ENCODE measurements around the gene DZANK1.
"Not testable (repeated sequence)": the region's sequence is repeated elsewhere in the genome, so short reads cannot be mapped to it uniquely, and the experiment has no call there.

DZANK1 gene

GRCh38 chr20:18400460-18400859, 66.4 kb downstream of the DZANK1 start:
- no peak for TF ChIP-seq SUZ12 (IDR thresholded peaks at IDR 0.05; ENCODE audit: extremely low read depth, insufficient read depth, insufficient read length)
- Histone ChIP-seq H3K4me3 (ENCODE audit: insufficient read length, low read depth) (no peak overlapping the region), H3K4me1 (ENCODE audit: insufficient read depth, insufficient read length) (no peaks in the 10 kb centered on the region), H3K36me3 (ENCODE audit: insufficient read depth, insufficient read length, low read length) (peaks cover 3% of the 10 kb centered on the region), H3K9ac (ENCODE audit: insufficient read length, low read depth) (no peak overlapping the region), H3K9me3 (ENCODE audit: insufficient read depth, low read length) (peaks cover 18% of the 10 kb centered on the region; the same call in 1 of the 2 replicates), H3K27me3 (ENCODE audit: insufficient read depth, insufficient read length) (no peaks in the 10 kb centered on the region)
- DNase-seq (ENCODE audit: low read depth, low spot score), result no peak

GRCh38 chr20:18398713-18399112, 68.1 kb downstream of the DZANK1 start:
- not testable (repeated sequence) for H3K4me3 ChIP-seq (ENCODE audit: insufficient read length, low read depth); DNase-seq (ENCODE audit: low read depth, low spot score); H3K36me3 ChIP-seq (ENCODE audit: insufficient read depth, insufficient read length, low read length); H3K9ac ChIP-seq (ENCODE audit: insufficient read length, low read depth); H3K27me3 ChIP-seq (ENCODE audit: insufficient read depth, insufficient read length); H3K4me1 ChIP-seq (ENCODE audit: insufficient read depth, insufficient read length)
- peaks cover 18% of the 10 kb centered on the region; the same call in 1 of the 2 replicates for H3K9me3 ChIP-seq (ENCODE audit: insufficient read depth, low read length)

- Histone ChIP-seq H3K36me3 (ENCODE audit: insufficient read depth, insufficient read length, low read length) (peaks cover 3% of the 10 kb centered on the region), H3K9ac (ENCODE audit: insufficient read length, low read depth) (no peak overlapping the region), H3K9me3 (ENCODE audit: insufficient read depth, low read length) (peaks cover 9% of the 10 kb centered on the region; the same call in 1 of the 2 replicates), H3K4me3 (ENCODE audit: insufficient read length, low read depth) (no peak overlapping the region), H3K4me1 (ENCODE audit: insufficient read depth, insufficient read length) (no peaks in the 10 kb centered on the region), H3K27me3 (ENCODE audit: insufficient read depth, insufficient read length) (no peaks in the 10 kb centered on the region)
- DNase-seq (ENCODE audit: low read depth, low spot score), result no peak
- TF ChIP-seq ZNF274 (IDR thresholded peaks at IDR 0.05; ENCODE audit: low read depth, low read length) (no peak), YY1 (IDR thresholded peaks at IDR 0.05; ENCODE audit: insufficient read depth, insufficient read length) (no peak), SUZ12 (IDR thresholded peaks at IDR 0.05; ENCODE audit: extremely low read depth, insufficient read depth, insufficient read length) (no peak)
Measured at GRCh38 chr20:18397030-18397429, 69.8 kb downstream of the DZANK1 start.

GRCh38 chr20:18395544-18395943, 71.3 kb downstream of the DZANK1 start:
- H3K9ac ChIP-seq (ENCODE audit: insufficient read length, low read depth), result no peak overlapping the region
- no peaks in the 10 kb centered on the region for H3K27me3 ChIP-seq (ENCODE audit: insufficient read depth, insufficient read length)
- peaks cover 3% of the 10 kb centered on the region for H3K36me3 ChIP-seq (ENCODE audit: insufficient read depth, insufficient read length, low read length)
- no peak overlapping the region for H3K4me3 ChIP-seq (ENCODE audit: insufficient read length, low read depth)
- no peaks in the 10 kb centered on the region for H3K4me1 ChIP-seq (ENCODE audit: insufficient read depth, insufficient read length)
- H3K9me3 ChIP-seq (ENCODE audit: insufficient read depth, low read length), result no peaks in the 10 kb centered on the region
- DNase-seq (ENCODE audit: low read depth, low spot score), result no peak
- TF ChIP-seq ZNF274 (IDR thresholded peaks at IDR 0.05; ENCODE audit: low read depth, low read length), result no peak

DNA sequence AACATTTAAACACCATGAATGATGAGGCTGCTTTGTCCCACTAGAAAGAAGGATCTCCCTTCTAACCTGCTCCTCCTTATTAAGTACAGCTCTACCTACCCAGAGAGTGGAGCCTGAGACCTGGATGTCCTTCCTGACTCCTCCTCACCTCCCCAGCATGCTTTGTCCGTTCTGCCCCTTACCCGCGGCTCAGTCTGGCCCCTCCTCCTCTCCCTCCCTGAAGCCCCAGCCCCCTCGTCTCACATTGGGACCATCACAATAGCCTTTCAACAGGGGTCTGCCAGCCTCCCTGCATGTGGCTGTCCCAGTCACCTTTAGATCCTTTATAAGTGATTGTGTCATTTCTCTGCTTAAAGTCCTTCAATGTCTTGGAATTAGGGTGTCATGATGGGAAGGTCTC, 72.5 kb downstream of the DZANK1 start:
- H3K36me3 ChIP-seq (ENCODE audit: insufficient read depth, insufficient read length, low read length), result peaks cover 5% of the 10 kb centered on the region
- no peak for TF ChIP-seq YY1 (IDR thresholded peaks at IDR 0.05; ENCODE audit: insufficient read depth, insufficient read length)
- TF ChIP-seq ZNF274 (IDR thresholded peaks at IDR 0.05; ENCODE audit: low read depth, low read length), result no peak
- no peak for TF ChIP-seq SUZ12 (IDR thresholded peaks at IDR 0.05; ENCODE audit: extremely low read depth, insufficient read depth, insufficient read length)
- no peaks in the 10 kb centered on the region for H3K27me3 ChIP-seq (ENCODE audit: insufficient read depth, insufficient read length)
- no peak for DNase-seq (ENCODE audit: low read depth, low spot score)
- no peaks in the 10 kb centered on the region for H3K9me3 ChIP-seq (ENCODE audit: insufficient read depth, low read length)
- no peaks in the 10 kb centered on the region for H3K4me1 ChIP-seq (ENCODE audit: insufficient read depth, insufficient read length)
- no peak overlapping the region for H3K4me3 ChIP-seq (ENCODE audit: insufficient read length, low read depth)
- no peak overlapping the region for H3K9ac ChIP-seq (ENCODE audit: insufficient read length, low read depth)

GRCh38 chr20:18391686-18392085, 75.1 kb downstream of the DZANK1 start:
- TF ChIP-seq SUZ12 (IDR thresholded peaks at IDR 0.05; ENCODE audit: extremely low read depth, insufficient read depth, insufficient read length) (no peak), ZNF274 (IDR thresholded peaks at IDR 0.05; ENCODE audit: low read depth, low read length) (no peak), YY1 (IDR thresholded peaks at IDR 0.05; ENCODE audit: insufficient read depth, insufficient read length) (no peak)
- peaks cover 3% of the 10 kb centered on the region for H3K36me3 ChIP-seq (ENCODE audit: insufficient read depth, insufficient read length, low read length)
- H3K27me3 ChIP-seq (ENCODE audit: insufficient read depth, insufficient read length), result no peaks in the 10 kb centered on the region
- no peaks in the 10 kb centered on the region for H3K9me3 ChIP-seq (ENCODE audit: insufficient read depth, low read length)
- DNase-seq (ENCODE audit: low read depth, low spot score), result no peak
- H3K4me3 ChIP-seq (ENCODE audit: insufficient read length, low read depth), result no peak overlapping the region
- no peak overlapping the region for H3K9ac ChIP-seq (ENCODE audit: insufficient read length, low read depth)
- no peaks in the 10 kb centered on the region for H3K4me1 ChIP-seq (ENCODE audit: insufficient read depth, insufficient read length)

- H3K27me3 ChIP-seq (ENCODE audit: insufficient read depth, insufficient read length), result no peaks in the 10 kb centered on the region
- no peak for TF ChIP-seq SUZ12 (IDR thresholded peaks at IDR 0.05; ENCODE audit: extremely low read depth, insufficient read depth, insufficient read length)
- no peak for TF ChIP-seq YY1 (IDR thresholded peaks at IDR 0.05; ENCODE audit: insufficient read depth, insufficient read length)
- no peak for TF ChIP-seq ZNF274 (IDR thresholded peaks at IDR 0.05; ENCODE audit: low read depth, low read length)
- H3K9ac ChIP-seq (ENCODE audit: insufficient read length, low read depth), result no peak overlapping the region
- H3K4me3 ChIP-seq (ENCODE audit: insufficient read length, low read depth), result no peak overlapping the region
- no peaks in the 10 kb centered on the region for H3K4me1 ChIP-seq (ENCODE audit: insufficient read depth, insufficient read length)
- DNase-seq (ENCODE audit: low read depth, low spot score), result no peak
- no peaks in the 10 kb centered on the region for H3K9me3 ChIP-seq (ENCODE audit: insufficient read depth, low read length)
- peaks cover 3% of the 10 kb centered on the region for H3K36me3 ChIP-seq (ENCODE audit: insufficient read depth, insufficient read length, low read length)
Measured at GRCh38 chr20:18390201-18390600, 76.6 kb downstream of the DZANK1 start.

DNA sequence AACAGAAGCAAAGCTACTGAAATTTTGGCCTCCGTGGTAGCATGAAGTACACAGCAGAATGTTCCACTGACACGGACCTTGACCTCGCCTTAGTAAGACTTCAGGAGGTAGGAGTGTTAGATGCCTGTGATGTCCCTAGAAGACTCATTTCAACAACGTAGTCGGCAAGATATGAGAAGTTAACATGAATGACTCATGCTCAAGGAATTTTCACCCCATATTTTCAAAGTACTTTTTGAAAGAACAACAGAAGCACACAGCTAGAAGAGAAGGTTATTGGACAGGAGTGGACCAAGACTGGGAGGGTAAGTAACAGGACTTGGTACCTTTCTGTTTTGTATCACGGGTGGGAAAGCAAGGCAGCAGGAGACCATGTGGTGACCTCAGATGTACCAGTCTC, 78.0 kb downstream of the DZANK1 start:
- H3K27me3 ChIP-seq (ENCODE audit: insufficient read depth, insufficient read length), result no peaks in the 10 kb centered on the region
- no peaks in the 10 kb centered on the region for H3K4me1 ChIP-seq (ENCODE audit: insufficient read depth, insufficient read length)
- H3K9me3 ChIP-seq (ENCODE audit: insufficient read depth, low read length), result no peaks in the 10 kb centered on the region
- no peak for DNase-seq (ENCODE audit: low read depth, low spot score)
- no peak overlapping the region for H3K4me3 ChIP-seq (ENCODE audit: insufficient read length, low read depth)
- TF ChIP-seq SUZ12 (IDR thresholded peaks at IDR 0.05; ENCODE audit: extremely low read depth, insufficient read depth, insufficient read length), result no peak
- no peak for TF ChIP-seq YY1 (IDR thresholded peaks at IDR 0.05; ENCODE audit: insufficient read depth, insufficient read length)
- no peak for TF ChIP-seq ZNF274 (IDR thresholded peaks at IDR 0.05; ENCODE audit: low read depth, low read length)
- no peak overlapping the region for H3K9ac ChIP-seq (ENCODE audit: insufficient read length, low read depth)
- H3K36me3 ChIP-seq (ENCODE audit: insufficient read depth, insufficient read length, low read length), result peaks cover 3% of the 10 kb centered on the region
